Measurements from ENCODE around the gene TRAF3IP1.

The TRAF3IP1 gene

DNA sequence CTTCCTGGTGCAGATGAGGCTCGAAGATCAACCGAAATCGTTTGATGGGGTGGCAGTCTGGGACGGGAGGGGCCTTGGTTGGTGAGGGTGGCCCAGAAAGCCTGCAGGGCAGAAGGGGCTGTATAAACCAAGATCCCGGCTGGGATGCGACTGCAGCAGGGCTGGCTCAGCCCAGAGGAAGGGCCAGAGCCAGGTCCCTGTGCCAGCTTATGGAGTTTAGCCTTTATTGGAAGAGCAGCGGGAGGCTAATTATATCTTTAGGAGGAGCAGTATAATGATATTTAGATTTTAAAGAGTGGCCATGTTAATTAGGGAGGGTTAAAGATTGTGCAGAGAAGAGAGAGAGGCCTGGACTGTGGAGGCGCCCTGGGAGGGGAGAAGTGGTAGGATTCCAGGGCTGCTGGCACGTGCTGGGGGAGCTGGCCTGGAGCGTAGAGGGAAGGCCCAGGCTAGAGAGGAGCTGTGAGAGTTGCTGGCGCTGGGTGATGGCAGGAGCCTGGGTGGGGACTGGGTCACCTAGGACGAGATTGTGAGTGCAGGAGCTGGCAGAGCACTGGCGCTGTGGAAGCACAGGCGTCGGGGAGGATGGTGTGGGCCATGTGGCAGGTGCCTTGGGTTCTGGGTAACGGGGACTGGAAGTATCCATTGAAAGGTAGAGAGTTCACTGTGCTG lies 25.1 kb downstream of the TRAF3IP1 start:
- Histone ChIP-seq H3K9me3 (ENCODE audit: control insufficient read depth, low read length) (no peaks in the 10 kb centered on the region), H3K4me1 (ENCODE audit: control insufficient read depth, insufficient read depth, low read length, poor library complexity, severe bottlenecking) (no peaks in the 10 kb centered on the region), H3K4me3 (ENCODE audit: extremely low read depth, insufficient read depth, low read length, poor library complexity, severe bottlenecking) (no peak overlapping the region), H3K36me3 (ENCODE audit: control insufficient read depth, insufficient read depth, low read length) (peaks cover 26% of the 10 kb centered on the region), H3K27ac (ENCODE audit: low read depth, low read length, severe bottlenecking) (no peak overlapping the region)
- 95 to 96% methylated on average over 14 to 16 of the region's 16 CpGs for WGBS, 2 experiments (ENCODE audit: insufficient coverage in 2 of 2)

DNA sequence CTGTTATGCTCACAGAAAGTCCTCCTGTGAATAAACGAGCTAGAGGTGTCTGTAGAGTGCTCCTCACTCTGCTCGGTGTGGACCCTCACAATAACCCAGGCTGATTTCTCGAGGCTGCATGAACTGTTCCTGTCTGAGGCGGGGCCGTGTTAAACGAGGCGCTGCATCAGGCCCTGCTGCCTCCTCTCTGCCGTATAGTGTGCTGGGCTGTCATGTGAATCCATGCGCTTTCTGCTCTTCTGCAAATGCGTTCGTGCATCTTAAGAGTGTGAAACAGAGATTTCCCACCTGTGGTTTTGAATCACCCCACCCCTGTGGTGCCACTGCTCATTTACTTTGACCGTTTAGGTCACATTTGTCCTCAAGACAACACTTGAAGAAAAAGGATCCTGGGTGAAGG lies 26.2 kb downstream of the TRAF3IP1 start:
- Histone ChIP-seq H3K4me3 (ENCODE audit: extremely low read depth, insufficient read depth, low read length, poor library complexity, severe bottlenecking) (no peak overlapping the region), H3K4me1 (ENCODE audit: control insufficient read depth, insufficient read depth, low read length, poor library complexity, severe bottlenecking) (no peaks in the 10 kb centered on the region), H3K9me3 (ENCODE audit: control insufficient read depth, low read length) (no peaks in the 10 kb centered on the region), H3K36me3 (ENCODE audit: control insufficient read depth, insufficient read depth, low read length) (peaks cover 32% of the 10 kb centered on the region), H3K27ac (ENCODE audit: low read depth, low read length, severe bottlenecking) (no peak overlapping the region)
- 89 to 97% methylated on average over 11 to 12 of the region's 12 CpGs for WGBS, 2 experiments (ENCODE audit: insufficient coverage in 2 of 2)

DNA sequence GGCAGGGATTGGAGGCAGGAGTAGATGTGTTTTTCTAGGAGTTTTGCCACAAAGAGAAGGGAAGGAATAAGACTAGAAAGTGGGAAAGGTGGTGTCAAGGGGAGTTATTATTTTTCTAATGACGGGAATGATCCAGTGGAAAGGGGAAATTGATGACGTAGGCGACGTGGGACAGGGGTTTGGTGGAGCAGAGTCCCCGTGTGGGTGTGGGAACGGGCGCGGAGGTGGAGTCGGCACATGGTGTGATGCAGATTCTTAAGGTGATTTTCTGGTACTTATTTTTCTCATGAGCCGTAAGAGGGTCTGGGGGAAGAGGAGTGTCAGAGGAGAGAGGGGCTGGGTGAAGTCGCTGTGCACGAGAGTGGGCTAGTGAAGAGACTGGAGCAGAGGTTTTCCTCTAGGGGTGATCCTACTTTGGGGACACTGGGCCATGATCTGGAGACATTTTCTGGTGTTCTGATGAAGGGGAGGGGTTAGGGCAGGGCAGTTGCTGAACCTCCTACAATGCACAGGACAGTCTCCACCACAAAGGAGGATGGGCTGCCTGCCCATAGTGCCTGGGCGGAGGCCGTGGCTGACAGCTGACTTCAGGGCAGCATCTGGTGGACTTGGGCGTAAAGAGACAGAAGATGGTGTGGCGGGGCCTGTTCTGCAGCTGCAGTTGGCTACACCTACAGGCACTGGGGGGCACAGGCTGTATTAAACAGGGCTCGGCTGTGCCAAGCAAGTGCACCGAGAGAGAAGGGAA lies 30.0 kb downstream of the TRAF3IP1 start:
- 96% methylated on average over 15 to 16 of the region's 18 CpGs for WGBS, 2 experiments (ENCODE audit: insufficient coverage in 2 of 2)

DNA sequence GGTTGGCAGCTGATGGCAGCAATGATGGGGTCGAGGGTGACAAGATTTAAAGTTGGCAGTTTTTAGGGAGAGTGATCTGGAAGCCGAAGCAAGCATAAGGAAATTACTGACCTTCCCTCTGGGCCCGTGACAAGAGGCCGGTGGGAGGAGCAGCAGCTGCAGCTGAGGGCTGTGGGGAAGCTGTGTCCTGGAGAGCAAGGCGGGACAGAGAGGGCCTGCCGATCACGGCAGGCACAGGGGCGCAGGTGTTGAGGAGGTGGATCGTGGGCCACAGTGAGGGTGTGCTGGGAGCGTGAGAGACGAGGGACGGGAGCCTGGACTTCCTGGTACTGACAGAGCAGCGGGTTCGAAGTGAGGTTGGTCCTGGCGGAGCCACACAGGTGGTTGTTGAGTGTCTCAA lies 31.0 kb downstream of the TRAF3IP1 start:
- peaks cover 60% of the 10 kb centered on the region for H3K36me3 ChIP-seq (ENCODE audit: control insufficient read depth, insufficient read depth, low read length)

More for the DNA sequence above, 30.0 kb downstream of the TRAF3IP1 start:
- H3K9me3 ChIP-seq (ENCODE audit: control insufficient read depth, low read length) = no peaks in the 10 kb centered on the region
- H3K4me3 ChIP-seq (ENCODE audit: extremely low read depth, insufficient read depth, low read length, poor library complexity, severe bottlenecking) = no peak overlapping the region
- no peaks in the 10 kb centered on the region for H3K4me1 ChIP-seq (ENCODE audit: control insufficient read depth, insufficient read depth, low read length, poor library complexity, severe bottlenecking)
- no peak overlapping the region for H3K27ac ChIP-seq (ENCODE audit: low read depth, low read length, severe bottlenecking)
- H3K36me3 ChIP-seq (ENCODE audit: control insufficient read depth, insufficient read depth, low read length) = peaks cover 56% of the 10 kb centered on the region

DNA sequence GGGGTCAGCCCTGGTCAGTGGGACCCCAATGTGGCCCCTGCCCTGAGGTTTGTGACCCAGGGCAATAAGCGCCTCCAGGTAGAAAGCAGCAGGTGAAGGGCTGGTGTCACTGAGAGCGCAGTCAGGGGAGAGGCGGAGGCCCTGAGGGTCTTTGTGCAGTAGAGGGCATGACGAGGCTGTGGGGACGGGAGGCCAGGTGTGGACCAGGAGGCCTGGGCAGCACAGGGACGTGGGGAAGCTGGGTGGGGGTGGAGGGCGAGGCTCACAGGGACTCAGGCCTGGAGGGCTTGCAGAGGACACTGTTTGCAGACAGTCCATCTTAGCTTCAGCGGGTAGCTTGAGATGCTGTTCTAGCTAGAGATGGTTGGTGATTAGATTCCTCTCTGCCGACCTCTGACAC lies 32.0 kb downstream of the TRAF3IP1 start:
- Histone ChIP-seq H3K36me3 (ENCODE audit: control insufficient read depth, insufficient read depth, low read length) (peaks cover 60% of the 10 kb centered on the region), H3K27ac (ENCODE audit: low read depth, low read length, severe bottlenecking) (no peak overlapping the region), H3K4me3 (ENCODE audit: extremely low read depth, insufficient read depth, low read length, poor library complexity, severe bottlenecking) (no peak overlapping the region), H3K9me3 (ENCODE audit: control insufficient read depth, low read length) (no peaks in the 10 kb centered on the region), H3K4me1 (ENCODE audit: control insufficient read depth, insufficient read depth, low read length, poor library complexity, severe bottlenecking) (no peaks in the 10 kb centered on the region)
- WGBS, 2 experiments (ENCODE audit: insufficient coverage in 2 of 2) = 96 to 100% methylated on average over 5 to 8 of the region's 9 CpGs

More for the DNA sequence above, 31.0 kb downstream of the TRAF3IP1 start:
- Histone ChIP-seq H3K27ac (ENCODE audit: low read depth, low read length, severe bottlenecking) (no peak overlapping the region), H3K9me3 (ENCODE audit: control insufficient read depth, low read length) (no peaks in the 10 kb centered on the region), H3K4me1 (ENCODE audit: control insufficient read depth, insufficient read depth, low read length, poor library complexity, severe bottlenecking) (no peaks in the 10 kb centered on the region), H3K4me3 (ENCODE audit: extremely low read depth, insufficient read depth, low read length, poor library complexity, severe bottlenecking) (no peak overlapping the region)
- 87 to 95% methylated on average over 10 to 15 of the region's 15 CpGs for WGBS, 2 experiments (ENCODE audit: insufficient coverage in 2 of 2)

DNA sequence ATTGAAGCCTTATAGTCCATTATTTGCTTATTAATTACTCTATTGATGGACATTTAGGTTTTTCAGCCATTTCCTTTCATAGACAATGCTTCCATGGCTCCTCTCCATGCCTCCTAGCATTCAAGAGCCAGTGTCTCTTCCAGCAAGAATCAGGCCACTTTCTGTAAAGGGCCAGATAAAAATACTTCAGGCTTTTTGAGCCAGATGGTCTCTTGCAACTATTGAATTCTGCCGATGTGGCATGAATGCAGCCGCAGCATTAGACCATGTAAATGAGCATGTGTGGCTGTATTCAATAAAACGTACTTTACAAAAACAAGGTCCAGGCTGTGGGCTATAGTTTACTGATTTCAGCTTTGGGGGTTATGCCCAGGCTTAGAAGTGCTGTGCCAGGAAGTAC lies 38.5 kb downstream of the TRAF3IP1 start:
- Histone ChIP-seq H3K4me3 (ENCODE audit: extremely low read depth, insufficient read depth, low read length, poor library complexity, severe bottlenecking) (no peak overlapping the region), H3K36me3 (ENCODE audit: control insufficient read depth, insufficient read depth, low read length) (peaks cover 49% of the 10 kb centered on the region), H3K4me1 (ENCODE audit: control insufficient read depth, insufficient read depth, low read length, poor library complexity, severe bottlenecking) (no peaks in the 10 kb centered on the region), H3K9me3 (ENCODE audit: control insufficient read depth, low read length) (no peaks in the 10 kb centered on the region), H3K27ac (ENCODE audit: low read depth, low read length, severe bottlenecking) (no peak overlapping the region)
- 97 to 100% methylated on average over 3 of the region's 3 CpGs for WGBS, 2 experiments (ENCODE audit: insufficient coverage in 2 of 2)

DNA sequence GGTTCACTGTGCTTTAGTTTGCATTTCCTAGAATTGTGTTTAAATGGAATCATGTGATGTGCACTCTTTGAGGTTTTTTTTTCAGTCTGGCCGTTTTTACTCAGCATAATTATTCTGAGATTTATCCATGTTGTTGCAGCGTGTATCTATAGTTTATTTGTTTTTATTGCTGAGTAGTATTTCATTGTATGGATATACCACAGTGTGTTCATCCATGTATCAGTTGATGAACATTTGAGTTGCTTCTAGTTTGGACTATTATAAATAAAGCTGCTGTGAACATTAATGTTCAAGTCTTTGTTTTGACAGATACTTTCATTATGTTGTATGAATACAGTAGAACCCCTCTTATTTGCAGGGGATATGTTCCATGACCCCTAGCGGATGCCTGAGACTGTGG lies 39.1 kb downstream of the TRAF3IP1 start:
- no peak overlapping the region for H3K4me3 ChIP-seq (ENCODE audit: extremely low read depth, insufficient read depth, low read length, poor library complexity, severe bottlenecking)
- no peak overlapping the region for H3K27ac ChIP-seq (ENCODE audit: low read depth, low read length, severe bottlenecking)
- peaks cover 44% of the 10 kb centered on the region for H3K36me3 ChIP-seq (ENCODE audit: control insufficient read depth, insufficient read depth, low read length)
- H3K9me3 ChIP-seq (ENCODE audit: control insufficient read depth, low read length) = no peaks in the 10 kb centered on the region
- 93 to 100% methylated on average over 1 to 2 of the region's 3 CpGs for WGBS, 2 experiments (ENCODE audit: insufficient coverage in 2 of 2)
- no peaks in the 10 kb centered on the region for H3K4me1 ChIP-seq (ENCODE audit: control insufficient read depth, insufficient read depth, low read length, poor library complexity, severe bottlenecking)

DNA sequence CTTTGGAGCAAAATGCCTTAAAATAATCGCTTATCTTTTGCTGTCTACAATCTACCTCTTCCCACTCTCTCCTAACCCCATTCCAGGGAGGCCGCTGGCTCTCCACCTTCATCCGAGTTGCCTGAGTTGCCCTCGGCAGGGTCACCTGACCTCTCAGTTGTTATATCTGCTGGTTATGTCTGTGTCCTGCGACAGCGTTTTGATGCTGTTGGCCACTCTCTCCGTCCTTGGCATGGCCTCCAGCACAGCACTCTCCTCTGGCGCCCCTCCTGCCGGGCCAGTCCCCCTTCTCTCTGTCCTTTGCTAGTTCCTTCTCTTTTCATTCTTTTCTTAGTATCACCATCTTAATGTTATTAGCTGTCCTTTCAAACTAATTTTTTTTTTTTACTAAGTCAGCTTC lies 41.6 kb downstream of the TRAF3IP1 start:
- WGBS, 2 experiments (ENCODE audit: insufficient coverage in 2 of 2) = 82 to 87% methylated on average over 9 of the region's 9 CpGs
- Histone ChIP-seq H3K4me1 (ENCODE audit: control insufficient read depth, insufficient read depth, low read length, poor library complexity, severe bottlenecking) (no peaks in the 10 kb centered on the region), H3K4me3 (ENCODE audit: extremely low read depth, insufficient read depth, low read length, poor library complexity, severe bottlenecking) (no peak overlapping the region), H3K27ac (ENCODE audit: low read depth, low read length, severe bottlenecking) (no peak overlapping the region), H3K36me3 (ENCODE audit: control insufficient read depth, insufficient read depth, low read length) (peaks cover 34% of the 10 kb centered on the region), H3K9me3 (ENCODE audit: control insufficient read depth, low read length) (no peaks in the 10 kb centered on the region)

DNA sequence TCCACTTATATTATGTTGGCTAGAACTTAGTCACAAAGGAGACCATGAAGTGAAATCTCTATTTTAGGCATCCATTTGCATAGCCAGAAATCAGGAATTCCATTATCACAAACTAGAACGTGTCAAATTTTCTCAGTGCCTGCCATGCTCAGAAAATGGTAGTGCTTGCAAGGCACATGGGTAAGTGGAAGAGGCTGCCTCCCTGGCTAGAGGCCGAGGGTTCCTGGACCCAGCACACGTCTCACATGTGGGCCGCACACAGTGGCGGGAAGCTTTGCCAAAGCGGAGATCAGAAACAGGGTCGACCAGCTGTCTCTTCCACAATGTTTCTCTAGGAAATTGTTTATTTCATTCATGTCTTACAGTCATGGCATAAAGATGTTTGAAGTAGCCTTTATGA lies 42.3 kb downstream of the TRAF3IP1 start:
- Histone ChIP-seq H3K9me3 (ENCODE audit: control insufficient read depth, low read length) (no peaks in the 10 kb centered on the region), H3K4me3 (ENCODE audit: extremely low read depth, insufficient read depth, low read length, poor library complexity, severe bottlenecking) (no peak overlapping the region), H3K36me3 (ENCODE audit: control insufficient read depth, insufficient read depth, low read length) (peaks cover 34% of the 10 kb centered on the region), H3K27ac (ENCODE audit: low read depth, low read length, severe bottlenecking) (no peak overlapping the region), H3K4me1 (ENCODE audit: control insufficient read depth, insufficient read depth, low read length, poor library complexity, severe bottlenecking) (no peaks in the 10 kb centered on the region)
- 85 to 98% methylated on average over 4 of the region's 7 CpGs for WGBS, 2 experiments (ENCODE audit: insufficient coverage in 2 of 2)

DNA sequence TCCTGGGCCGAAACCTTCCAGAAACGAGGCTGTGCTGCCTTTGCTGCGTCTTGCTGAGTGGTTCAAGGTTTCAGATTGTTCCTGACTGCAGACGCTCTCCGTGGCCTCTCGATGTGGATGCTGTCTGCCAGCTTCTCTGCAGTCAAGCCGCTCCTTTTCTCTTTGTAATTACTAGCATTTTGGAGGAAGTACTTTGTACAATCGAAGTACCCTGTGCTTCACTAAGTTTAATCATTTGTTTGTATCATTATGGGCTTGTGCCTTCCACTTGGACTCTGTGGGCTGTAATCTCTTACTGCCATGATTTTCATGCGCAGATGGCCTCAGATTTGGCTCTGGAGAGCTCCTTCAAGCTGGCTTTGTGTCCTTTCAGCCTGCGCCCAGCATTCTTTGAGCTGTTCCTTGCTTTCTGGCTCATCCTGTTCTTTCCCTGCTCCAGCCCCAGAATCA lies 49.3 kb downstream of the TRAF3IP1 start:
- no peaks in the 10 kb centered on the region for H3K9me3 ChIP-seq (ENCODE audit: control insufficient read depth, low read length)
- WGBS, 2 experiments (ENCODE audit: insufficient coverage in 2 of 2) = 88 to 93% methylated on average over 7 to 9 of the region's 10 CpGs
- no peaks in the 10 kb centered on the region for H3K36me3 ChIP-seq (ENCODE audit: control insufficient read depth, insufficient read depth, low read length)
- H3K4me1 ChIP-seq (ENCODE audit: control insufficient read depth, insufficient read depth, low read length, poor library complexity, severe bottlenecking) = no peaks in the 10 kb centered on the region
- H3K27ac ChIP-seq (ENCODE audit: low read depth, low read length, severe bottlenecking) = no peak overlapping the region
- no peak overlapping the region for H3K4me3 ChIP-seq (ENCODE audit: extremely low read depth, insufficient read depth, low read length, poor library complexity, severe bottlenecking)

All from mesodermal cell (in vitro differentiated cells).